HCT116 (cell line): ENCODE measurements around the gene TAPBPL.

ENCODE experiments used
- JUND ChIP-seq: IDR thresholded peaks from 2 replicates; pipeline ENCODE4 v1.6.1; 2012
- POLR2A ChIP-seq: IDR thresholded peaks from 2 replicates; pipeline ENCODE4 v1.7.0; 2011; ENCODE audit warnings: borderline replicate concordance; ENCODE audit not compliant: insufficient read depth, insufficient read length; ENCODE audit errors: extremely low read depth
- POLR2AphosphoS5 ChIP-seq: IDR thresholded peaks from 2 replicates; pipeline ENCODE4 v1.6.1; 2011; ENCODE audit warnings: mild to moderate bottlenecking, low read depth, low read length, moderate library complexity
- RAD21 ChIP-seq: IDR thresholded peaks from 2 replicates; pipeline ENCODE4 v1.6.1; 2012; ENCODE audit warnings: low read depth, mild to moderate bottlenecking
- TCF7L2 ChIP-seq: IDR thresholded peaks from 2 replicates; pipeline ENCODE4 v1.7.0; 2011; ENCODE audit warnings: borderline replicate concordance, inconsistent platforms; ENCODE audit not compliant: insufficient read depth, insufficient read length; ENCODE audit errors: extremely low read depth
- YY1 ChIP-seq: IDR thresholded peaks from 2 replicates; pipeline ENCODE4 v1.6.1; 2011; ENCODE audit warnings: low read length, low read depth, moderate library complexity, mild to moderate bottlenecking; ENCODE audit not compliant: insufficient replicate concordance; ENCODE audit errors: extremely low read depth
- TF ChIP-seq, protein P1 (sequence below), 3 experiments: fragments of 200-600 bp in 1 of 3; sonication (generic) in 1 of 3; IDR thresholded peaks in 2 of 3; conservative IDR thresholded peaks in 1 of 3; 2 replicates each; pipeline ENCODE4 v1.5.1; 2012 to 2017; ENCODE audit warnings: low read depth in 2 of 3, low read length in 2 of 3, antibody characterized with exemption in 1 of 3, borderline replicate concordance in 1 of 3, control low read depth in 1 of 3, mild to moderate bottlenecking in 1 of 3, mixed read lengths in 1 of 3, mixed run types in 1 of 3, moderate library complexity in 1 of 3; ENCODE audit not compliant: insufficient read depth in 1 of 3
- TF ChIP-seq, protein P2 (sequence below): IDR thresholded peaks from 2 replicates; pipeline ENCODE4 v1.6.1; 2012

GRCh38 chr12:6463858-6464257, 12.0 kb downstream of the TAPBPL start:
- TF ChIP-seq, protein P1, sequence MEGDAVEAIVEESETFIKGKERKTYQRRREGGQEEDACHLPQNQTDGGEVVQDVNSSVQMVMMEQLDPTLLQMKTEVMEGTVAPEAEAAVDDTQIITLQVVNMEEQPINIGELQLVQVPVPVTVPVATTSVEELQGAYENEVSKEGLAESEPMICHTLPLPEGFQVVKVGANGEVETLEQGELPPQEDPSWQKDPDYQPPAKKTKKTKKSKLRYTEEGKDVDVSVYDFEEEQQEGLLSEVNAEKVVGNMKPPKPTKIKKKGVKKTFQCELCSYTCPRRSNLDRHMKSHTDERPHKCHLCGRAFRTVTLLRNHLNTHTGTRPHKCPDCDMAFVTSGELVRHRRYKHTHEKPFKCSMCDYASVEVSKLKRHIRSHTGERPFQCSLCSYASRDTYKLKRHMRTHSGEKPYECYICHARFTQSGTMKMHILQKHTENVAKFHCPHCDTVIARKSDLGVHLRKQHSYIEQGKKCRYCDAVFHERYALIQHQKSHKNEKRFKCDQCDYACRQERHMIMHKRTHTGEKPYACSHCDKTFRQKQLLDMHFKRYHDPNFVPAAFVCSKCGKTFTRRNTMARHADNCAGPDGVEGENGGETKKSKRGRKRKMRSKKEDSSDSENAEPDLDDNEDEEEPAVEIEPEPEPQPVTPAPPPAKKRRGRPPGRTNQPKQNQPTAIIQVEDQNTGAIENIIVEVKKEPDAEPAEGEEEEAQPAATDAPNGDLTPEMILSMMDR (IDR thresholded peaks at IDR 0.05 in 2 of 3, conservative IDR thresholded peaks at IDR 0.05 in 1 of 3; ENCODE audit: borderline replicate concordance in 1 of 3, insufficient read depth in 1 of 3, low read depth in 2 of 3, low read length in 2 of 3), result no peak
- TF ChIP-seq JUND (no peak), POLR2A (no peak), TCF7L2 (no peak), YY1 (no peak), RAD21 (no peak), POLR2AphosphoS5 (no peak)
- TF ChIP-seq, protein P2, sequence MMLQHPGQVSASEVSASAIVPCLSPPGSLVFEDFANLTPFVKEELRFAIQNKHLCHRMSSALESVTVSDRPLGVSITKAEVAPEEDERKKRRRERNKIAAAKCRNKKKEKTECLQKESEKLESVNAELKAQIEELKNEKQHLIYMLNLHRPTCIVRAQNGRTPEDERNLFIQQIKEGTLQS, result no peak
